Urinary bladder (tissue), 4 donors: ENCODE data around the gene PTPRD. TPM values are rescaled to one million over a fixed set of nuclear protein-coding genes. Genes with fewer than 3 reads are reported as not detected.

ENCODE experiments used
- DNase-seq: peaks from one replicate; pipeline ENCODE4 v3.0.0-alpha.2; 2015; ENCODE audit errors: extremely low spot score
- H3K27ac ChIP-seq: one replicate; pipeline ENCODE4 v1.5.1; 2013; ENCODE audit warnings: low read depth, mild to moderate bottlenecking, moderate library complexity
- H3K36me3 ChIP-seq: one replicate; pipeline ENCODE4 v1.6.1; 2013; ENCODE audit warnings: mild to moderate bottlenecking, moderate library complexity; ENCODE audit not compliant: insufficient read depth
- H3K4me1 ChIP-seq: one replicate; pipeline ENCODE4 v1.6.1; 2013; ENCODE audit warnings: mild to moderate bottlenecking, moderate library complexity; ENCODE audit not compliant: insufficient read depth
- H3K4me3 ChIP-seq: one replicate; pipeline ENCODE4 v1.5.1; 2013; ENCODE audit warnings: low read depth, low read length
- WGBS: extraction: QIAGEN DNeasy Blood & Tissue Kit; methylation state at CpG from one replicate; pipeline ENCODE4 v1.1.7; 2013; 5-methylcytosine and 5-hydroxymethylcytosine counted together
- polyA plus RNA-seq: library from polyadenylated mRNA; stranded (reverse); fragments of 200-250 nt; gene quantifications from one replicate; pipeline ENCODE4 v1.2.3, GENCODE V29; 2013
- total RNA-seq: library from RNA; depleted of rRNA; stranded (reverse); fragments of >200 nt; gene quantifications from one replicate; pipeline ENCODE4 v1.2.3, GENCODE V29; 2014
- donor health status: healthy with polysubstance abuse.
- donor health status: healthy.

The PTPRD gene
- total and polyA plus RNA-seq, 2 donors = 7.3 to 210 TPM

DNA sequence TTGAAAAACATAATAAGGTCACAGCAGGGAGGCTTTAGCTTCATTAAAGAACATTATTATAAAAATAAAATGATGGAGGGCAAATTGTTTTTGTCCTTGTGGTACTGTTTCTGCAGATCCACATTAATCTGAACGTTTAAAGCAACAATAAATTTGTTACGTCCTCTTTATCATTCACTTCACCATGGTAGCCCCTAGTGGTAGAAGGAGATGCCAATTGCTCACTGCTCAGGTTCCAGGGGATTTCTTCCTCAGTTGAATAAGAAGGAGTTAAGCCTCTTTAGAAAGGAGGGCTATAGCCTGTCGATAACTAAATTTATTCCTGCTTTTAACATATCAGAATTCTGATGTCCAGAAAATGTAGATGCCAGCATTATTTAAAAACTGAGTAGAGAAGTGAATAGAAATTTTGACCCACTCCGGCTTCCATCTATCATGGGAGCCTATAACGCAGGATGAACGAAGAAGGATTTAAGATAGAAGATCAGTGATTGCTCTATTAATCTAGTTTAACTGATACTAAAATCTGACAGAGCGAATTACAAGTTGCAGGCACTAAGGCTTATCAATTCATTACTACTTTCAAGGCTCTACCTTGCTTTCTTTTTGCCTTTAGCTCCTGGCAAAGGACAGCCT is 692.3 kb downstream of the PTPRD start:
- Histone ChIP-seq H3K36me3 (no peaks in the 10 kb centered on the region), H3K4me1 (no peaks in the 10 kb centered on the region), H3K27ac (no peak overlapping the region), H3K4me3 (no peak overlapping the region)
- WGBS = 57% methylated on average over 7 of the region's 7 CpGs
- no peak for DNase-seq

DNA sequence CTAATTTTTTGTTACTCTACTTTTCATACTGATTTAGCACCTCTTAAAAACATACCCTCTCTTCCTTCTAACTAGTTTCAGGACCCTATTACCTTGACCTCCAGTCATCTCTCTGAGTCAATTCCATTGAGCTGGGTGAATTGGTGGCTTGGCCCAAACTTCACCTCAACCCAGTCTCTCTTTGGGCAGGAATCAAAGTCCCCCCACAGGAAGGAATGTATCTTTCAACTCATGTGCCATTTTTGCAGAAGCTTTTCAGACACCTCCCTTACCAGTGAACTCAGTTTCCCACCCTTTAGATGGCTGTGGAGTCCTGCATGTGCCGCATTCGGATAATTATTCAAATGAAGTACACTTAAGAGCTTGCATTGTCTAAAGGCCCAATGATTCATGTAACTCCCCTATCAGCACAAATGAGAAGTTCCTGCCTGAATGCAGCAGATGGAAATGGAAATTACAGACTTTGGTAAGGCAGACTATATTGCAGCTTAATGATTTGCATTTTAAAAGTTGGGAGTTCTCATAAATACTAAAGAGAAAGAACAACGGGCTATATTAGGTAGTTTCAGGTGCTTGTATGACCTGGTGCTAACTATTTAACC is 693.5 kb downstream of the PTPRD start:
- Histone ChIP-seq H3K4me3 (no peak overlapping the region), H3K36me3 (no peaks in the 10 kb centered on the region), H3K4me1 (no peaks in the 10 kb centered on the region), H3K27ac (no peak overlapping the region)
- 86% methylated on average over 3 of the region's 3 CpGs for WGBS
- no peak for DNase-seq

DNA sequence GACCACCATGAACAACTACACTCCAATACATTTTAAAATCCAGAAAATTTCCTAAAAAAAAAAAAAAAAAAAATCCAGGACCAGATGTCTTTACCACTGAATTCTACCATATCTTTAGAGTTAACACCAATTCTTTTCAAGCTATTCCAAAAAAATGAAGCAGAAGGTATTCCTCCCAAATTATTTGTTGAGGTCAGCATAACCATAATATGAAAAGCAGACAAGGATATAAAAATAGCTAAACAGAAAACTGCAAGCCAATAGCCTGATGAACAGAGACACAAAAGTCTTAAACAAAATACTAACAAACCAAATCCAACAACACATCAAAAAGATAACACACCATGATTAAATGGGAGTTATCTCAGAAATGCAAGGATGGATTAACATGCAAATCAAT is 695.4 kb downstream of the PTPRD start:
- Histone ChIP-seq H3K4me3 (no peak overlapping the region), H3K4me1 (no peaks in the 10 kb centered on the region), H3K27ac (no peak overlapping the region), H3K36me3 (no peaks in the 10 kb centered on the region)
- no peak for DNase-seq

DNA sequence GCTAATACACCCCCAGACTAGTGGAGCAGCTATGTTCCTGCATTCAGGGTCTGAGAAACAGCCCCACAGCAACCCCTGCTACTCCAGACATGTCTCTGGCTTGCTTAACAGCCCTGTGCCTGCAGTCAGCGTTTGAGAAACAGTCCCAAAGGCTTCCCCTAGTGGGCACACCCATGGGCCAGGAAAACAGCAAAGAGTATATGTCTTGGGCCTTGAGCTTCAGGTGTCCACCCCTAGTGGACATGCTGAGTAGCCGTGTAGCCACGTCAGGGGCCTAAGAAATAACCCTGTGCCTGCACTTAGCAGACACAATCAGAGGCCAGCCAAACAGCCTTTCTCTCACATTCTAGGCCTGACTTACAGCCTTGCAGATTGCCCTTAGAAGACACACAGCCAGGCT is 698.6 kb downstream of the PTPRD start:
- no peak for DNase-seq
- no peak overlapping the region for H3K4me3 ChIP-seq
- H3K36me3 ChIP-seq = no peaks in the 10 kb centered on the region
- WGBS = 69% methylated on average over 3 of the region's 3 CpGs
- no peaks in the 10 kb centered on the region for H3K4me1 ChIP-seq
- no peak overlapping the region for H3K27ac ChIP-seq

DNA sequence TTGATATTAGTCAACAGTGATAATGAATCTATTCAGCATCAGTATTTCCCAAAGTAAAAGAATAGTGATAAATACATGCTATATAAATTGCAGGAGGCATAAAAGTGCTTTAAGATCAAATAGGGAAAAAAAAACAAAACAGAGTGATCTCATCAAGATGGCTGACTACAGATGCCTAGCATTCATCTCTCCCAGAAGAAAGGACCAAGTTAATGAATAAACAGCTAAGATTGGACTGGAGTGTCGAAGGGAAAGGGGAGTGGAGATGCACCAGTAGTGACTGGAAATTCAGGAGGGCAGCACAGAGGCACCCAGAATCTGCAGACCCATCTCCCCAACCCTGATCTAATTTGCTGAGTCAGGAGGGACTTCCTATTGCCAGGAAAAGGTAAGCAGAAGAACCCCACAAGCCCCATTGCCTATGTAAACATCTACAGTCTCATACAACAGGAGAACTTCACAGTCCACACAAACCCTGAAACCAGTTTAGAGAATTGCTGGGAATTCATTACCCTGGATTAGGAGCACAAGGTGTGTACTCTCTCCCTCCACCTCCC is 699.4 kb downstream of the PTPRD start:
- Histone ChIP-seq H3K36me3 (no peaks in the 10 kb centered on the region), H3K4me1 (no peaks in the 10 kb centered on the region), H3K27ac (no peak overlapping the region), H3K4me3 (no peak overlapping the region)
- 49% methylated on average over 1 of the region's 1 CpG for WGBS
- no peak for DNase-seq

DNA sequence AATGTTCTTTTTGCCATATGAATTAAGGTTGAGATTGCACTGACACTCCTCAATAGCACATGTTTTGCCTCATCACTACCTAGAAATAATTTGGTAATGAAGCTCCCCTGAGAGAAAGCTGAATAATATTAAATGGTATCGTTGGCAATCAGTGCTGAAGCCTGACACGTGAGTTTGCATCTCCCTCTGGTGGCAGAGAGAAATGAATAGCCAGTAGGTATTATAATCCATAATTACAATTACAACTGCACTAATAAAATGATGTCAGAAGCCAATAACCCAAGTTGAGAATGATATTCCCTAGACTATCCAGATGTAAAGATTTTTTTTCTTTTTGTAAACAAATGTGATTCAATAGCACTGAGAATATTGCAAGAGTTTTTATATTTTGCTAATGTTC is 700.3 kb downstream of the PTPRD start:
- Histone ChIP-seq H3K36me3 (no peaks in the 10 kb centered on the region), H3K27ac (no peak overlapping the region), H3K4me3 (no peak overlapping the region), H3K4me1 (no peaks in the 10 kb centered on the region)
- no peak for DNase-seq
- WGBS = 8% methylated on average over 2 of the region's 2 CpGs

DNA sequence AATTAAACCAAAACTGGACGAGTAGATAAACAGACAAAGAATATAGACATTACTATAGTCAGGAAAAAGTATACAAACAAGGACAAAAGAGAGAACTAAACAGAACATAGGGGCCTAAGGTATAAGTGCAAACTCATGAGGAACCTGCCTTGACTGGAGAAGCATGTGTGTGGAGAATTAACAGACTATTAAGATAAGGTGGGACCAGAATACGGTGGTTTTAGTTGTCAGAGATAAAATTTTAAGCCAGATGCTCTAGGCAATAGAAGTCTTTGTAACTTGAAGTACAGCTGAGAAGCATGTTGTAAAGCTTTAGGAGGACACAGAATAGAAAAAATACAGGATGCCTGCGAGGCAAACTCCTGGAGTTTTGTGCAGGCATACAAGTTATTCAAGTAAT is 707.1 kb downstream of the PTPRD start:
- Histone ChIP-seq H3K27ac (no peak overlapping the region), H3K36me3 (no peaks in the 10 kb centered on the region), H3K4me1 (no peaks in the 10 kb centered on the region), H3K4me3 (no peak overlapping the region)
- 44% methylated on average over 3 of the region's 3 CpGs for WGBS
- no peak for DNase-seq

DNA sequence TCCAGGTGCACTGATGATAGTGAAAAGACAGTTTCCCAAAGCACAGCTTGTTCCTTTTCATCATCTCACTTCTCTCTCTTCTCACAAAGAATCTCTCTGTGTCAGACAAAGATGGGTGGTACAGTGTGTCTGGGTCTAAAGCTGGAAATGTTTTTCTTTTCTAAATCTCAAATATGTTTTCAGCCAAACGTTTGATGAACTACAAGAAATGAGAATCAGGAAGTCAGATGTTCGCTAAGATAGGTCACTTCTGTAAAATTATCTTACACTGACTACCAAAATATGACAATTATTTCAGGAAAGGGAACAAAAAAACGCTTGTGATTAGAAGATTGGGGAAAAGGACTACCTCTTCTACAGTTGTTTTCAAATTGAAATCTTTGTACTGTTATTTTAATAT is 708.8 kb downstream of the PTPRD start:
- H3K4me3 ChIP-seq = no peak overlapping the region
- no peaks in the 10 kb centered on the region for H3K36me3 ChIP-seq
- WGBS = 34% methylated on average over 3 of the region's 3 CpGs
- no peak overlapping the region for H3K27ac ChIP-seq
- DNase-seq = no peak
- H3K4me1 ChIP-seq = no peaks in the 10 kb centered on the region

DNA sequence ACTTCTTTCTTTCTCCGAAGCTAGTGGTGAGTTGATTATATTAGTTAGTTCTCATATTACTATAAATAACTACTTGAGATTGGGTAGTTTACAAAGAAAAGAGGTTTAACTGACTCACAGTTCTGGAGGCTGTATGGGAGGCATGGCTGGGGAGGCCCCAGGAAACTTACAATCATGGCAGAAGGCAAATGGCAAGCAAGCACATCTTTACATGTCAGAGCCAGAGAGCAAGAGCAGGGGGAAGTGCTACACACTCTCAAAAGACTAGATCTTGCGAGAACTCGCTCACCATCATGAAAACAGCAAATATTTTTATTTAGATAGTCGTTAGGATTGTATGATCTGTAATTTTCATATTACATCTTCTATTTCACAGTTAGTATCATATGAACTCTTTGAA is 711.2 kb downstream of the PTPRD start:
- no peak overlapping the region for H3K4me3 ChIP-seq
- WGBS = 67% methylated on average over 4 of the region's 4 CpGs
- no peak overlapping the region for H3K27ac ChIP-seq
- no peak for DNase-seq
- H3K4me1 ChIP-seq = no peaks in the 10 kb centered on the region
- no peaks in the 10 kb centered on the region for H3K36me3 ChIP-seq

DNA sequence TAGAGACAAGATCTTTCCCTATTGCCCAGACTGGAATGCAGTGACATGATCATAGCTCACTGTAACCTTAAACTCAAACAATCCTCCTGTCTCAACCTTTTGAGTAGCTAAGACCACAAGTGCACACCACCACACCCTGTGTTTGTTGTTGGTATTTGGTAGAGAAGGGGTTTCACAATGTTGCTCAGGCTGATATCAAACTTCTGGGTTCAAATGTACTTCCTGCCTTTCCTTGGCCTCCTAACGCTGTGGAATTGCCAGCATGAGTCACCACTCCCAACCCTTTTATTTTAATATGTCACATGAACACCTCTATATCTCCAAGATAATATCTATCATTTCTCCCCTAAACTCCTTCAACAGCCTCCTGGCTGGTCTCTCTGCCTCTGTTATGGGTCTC is 719.0 kb downstream of the PTPRD start:
- Histone ChIP-seq H3K4me3 (no peak overlapping the region), H3K4me1 (no peaks in the 10 kb centered on the region), H3K36me3 (no peaks in the 10 kb centered on the region), H3K27ac (no peak overlapping the region)
- DNase-seq = no peak
- 28% methylated on average over 1 of the region's 1 CpG for WGBS

DNA sequence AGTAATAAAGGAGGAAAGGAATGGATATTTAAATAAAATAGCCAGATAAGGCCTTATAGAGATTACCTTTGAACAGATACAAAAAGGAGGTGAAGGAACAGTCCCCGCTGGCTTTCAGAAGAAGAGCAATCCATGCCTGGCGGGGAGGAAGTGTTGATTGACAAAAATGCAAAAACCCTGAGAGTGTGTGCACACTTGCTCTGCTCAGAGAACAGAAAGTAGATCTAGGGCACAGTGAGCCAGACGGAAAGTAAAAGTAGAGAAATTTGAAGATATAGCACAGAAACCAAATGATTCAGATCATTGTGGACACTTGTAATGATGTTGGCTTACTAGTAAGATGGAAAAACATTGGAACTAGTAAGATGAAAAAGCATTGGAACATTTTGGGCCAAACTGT is 720.6 kb downstream of the PTPRD start:
- Histone ChIP-seq H3K4me3 (no peak overlapping the region), H3K4me1 (no peaks in the 10 kb centered on the region), H3K27ac (no peak overlapping the region), H3K36me3 (no peaks in the 10 kb centered on the region)
- DNase-seq = no peak
- 92% methylated on average over 3 of the region's 3 CpGs for WGBS

DNA sequence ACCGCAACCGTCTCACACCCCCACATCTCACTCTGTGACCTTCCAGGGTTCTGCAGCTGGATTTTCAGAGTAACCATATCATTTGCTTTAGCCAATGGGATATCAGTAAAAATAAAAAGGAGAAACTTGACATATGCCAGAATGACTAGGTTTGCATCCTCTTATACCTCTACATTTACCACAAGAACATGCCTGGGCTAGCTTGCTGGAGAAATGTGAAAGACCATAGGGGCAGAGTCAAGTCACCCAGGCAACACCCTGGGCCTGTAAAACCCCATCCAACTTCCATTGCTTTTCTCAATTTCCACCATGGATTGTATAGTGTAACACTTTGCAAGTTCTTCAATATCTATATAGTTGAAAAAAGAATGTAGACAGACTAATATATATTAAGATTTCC is 731.1 kb downstream of the PTPRD start:
- H3K4me1 ChIP-seq = no peaks in the 10 kb centered on the region
- no peak overlapping the region for H3K27ac ChIP-seq
- WGBS = 98% methylated on average over 2 of the region's 2 CpGs
- no peak overlapping the region for H3K4me3 ChIP-seq
- DNase-seq = no peak
- no peaks in the 10 kb centered on the region for H3K36me3 ChIP-seq

DNA sequence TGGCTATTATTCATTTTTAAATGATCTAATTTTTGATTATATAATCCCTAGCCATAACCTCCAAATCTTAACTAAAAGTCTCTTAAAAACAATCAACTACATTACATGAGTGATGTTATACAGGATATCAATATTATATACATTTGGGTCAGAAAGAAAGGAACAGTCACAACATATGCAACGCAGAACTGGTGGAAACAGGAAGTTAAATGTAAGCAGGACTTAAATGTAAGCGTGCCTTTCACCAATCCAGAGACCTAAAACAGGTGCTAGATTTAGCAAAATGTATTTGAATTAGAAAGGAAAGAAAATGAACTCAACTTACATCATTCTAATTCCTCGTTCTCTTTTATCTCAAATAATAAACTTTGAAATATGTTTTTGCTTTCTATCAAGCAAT is 738.5 kb downstream of the PTPRD start:
- WGBS = 11% methylated on average over 3 of the region's 3 CpGs
- Histone ChIP-seq H3K36me3 (no peaks in the 10 kb centered on the region), H3K4me3 (no peak overlapping the region), H3K27ac (no peak overlapping the region), H3K4me1 (no peaks in the 10 kb centered on the region)
- no peak for DNase-seq

DNA sequence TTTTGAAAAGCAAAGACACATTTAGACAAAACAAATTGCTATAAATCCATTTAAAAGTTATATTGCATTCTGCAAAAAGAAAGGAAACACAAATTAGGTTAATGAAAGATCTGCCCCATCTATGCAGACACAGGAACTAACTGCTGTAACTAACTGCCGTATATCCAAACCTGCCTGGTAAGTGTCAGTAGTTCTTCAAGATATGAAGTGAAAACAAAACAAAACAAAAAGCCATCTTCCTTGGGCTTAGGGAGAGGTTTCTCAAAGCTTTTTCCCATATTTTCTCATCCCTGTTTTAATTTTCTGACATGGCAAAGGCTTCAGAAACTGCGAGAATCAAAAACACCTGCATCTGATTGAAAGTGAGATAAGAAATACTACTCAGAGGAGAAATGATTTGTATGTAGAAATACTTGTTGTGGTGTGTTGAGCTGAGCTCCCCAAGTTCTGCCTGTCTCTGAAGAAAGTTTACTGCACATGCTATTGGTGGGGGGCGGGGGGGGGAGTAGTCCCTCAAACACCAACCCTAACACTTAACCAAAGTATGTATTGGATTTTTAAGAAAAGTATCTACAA is 750.5 kb downstream of the PTPRD start:
- Histone ChIP-seq H3K4me1 (no peaks in the 10 kb centered on the region), H3K27ac (no peak overlapping the region), H3K4me3 (no peak overlapping the region), H3K36me3 (no peaks in the 10 kb centered on the region)
- DNase-seq = no peak
- 54% methylated on average over 3 of the region's 3 CpGs for WGBS
